ENCODE data around the gene SLC10A3. TPM values are rescaled to one million over a fixed set of nuclear protein-coding genes. Genes with fewer than 3 reads are reported as not detected.

SLC10A3 gene
- total and polyA plus RNA-seq, 2 of the 13 experiments (the other 11 are each of a cell fraction or from before 2014, with no cell fraction given): 10.1 to 11.5 TPM

DNA sequence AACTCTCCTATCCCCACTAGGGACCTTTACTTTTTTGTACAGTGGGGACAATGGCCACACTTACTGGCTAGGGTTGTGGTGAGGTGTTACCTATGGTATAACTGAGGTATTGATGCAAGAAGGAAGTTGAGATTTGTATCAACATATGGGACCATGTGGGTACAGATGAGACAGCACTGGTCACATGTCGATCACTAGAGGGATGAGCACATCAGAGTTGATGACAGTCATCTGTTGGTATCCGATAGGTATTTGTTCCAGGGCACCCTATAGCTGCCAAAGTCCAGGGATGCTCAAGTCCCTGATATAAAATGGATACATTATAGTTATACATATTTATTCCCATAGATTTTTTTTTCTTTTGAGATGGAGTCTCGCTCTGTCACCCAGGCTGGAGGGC lies 12.6 kb upstream of the SLC10A3 start:
- no peak for DNase-seq (ENCODE audit: low spot score)
- no peaks in the 10 kb centered on the region for H4K20me1 ChIP-seq (ENCODE audit: insufficient read depth, low read length)
- TF ChIP-seq ZSCAN25 (CRISPR knock-in tag; IDR thresholded peaks at IDR 0.05): no peak
- no peak for TF ChIP-seq SAFB2 (CRISPR knock-in tag; IDR thresholded peaks at IDR 0.05; ENCODE audit: borderline replicate concordance, low read depth)
- no peak for TF ChIP-seq ZNF614 (CRISPR knock-in tag; IDR thresholded peaks at IDR 0.05; ENCODE audit: borderline replicate concordance)
- no peak for TF ChIP-seq ZNF552 (CRISPR knock-in tag; IDR thresholded peaks at IDR 0.05; ENCODE audit: borderline replicate concordance)
- TF ChIP-seq TBP (CRISPR knock-in tag; IDR thresholded peaks at IDR 0.05): no peak
- TF ChIP-seq GATAD1 (CRISPR knock-in tag; IDR thresholded peaks at IDR 0.05): no peak
- TF ChIP-seq ZNF253 (CRISPR knock-in tag; IDR thresholded peaks at IDR 0.05; ENCODE audit: borderline replicate concordance): no peak
- TF ChIP-seq MIXL1 (CRISPR knock-in tag; IDR thresholded peaks at IDR 0.05): no peak
- no peak for TF ChIP-seq ZNF781 (CRISPR knock-in tag; IDR thresholded peaks at IDR 0.05; ENCODE audit: borderline replicate concordance, not compliant biosample characterization)
- TF ChIP-seq NFIB (CRISPR knock-in tag; IDR thresholded peaks at IDR 0.05; ENCODE audit: borderline replicate concordance): no peak
- TF ChIP-seq, protein P1, sequence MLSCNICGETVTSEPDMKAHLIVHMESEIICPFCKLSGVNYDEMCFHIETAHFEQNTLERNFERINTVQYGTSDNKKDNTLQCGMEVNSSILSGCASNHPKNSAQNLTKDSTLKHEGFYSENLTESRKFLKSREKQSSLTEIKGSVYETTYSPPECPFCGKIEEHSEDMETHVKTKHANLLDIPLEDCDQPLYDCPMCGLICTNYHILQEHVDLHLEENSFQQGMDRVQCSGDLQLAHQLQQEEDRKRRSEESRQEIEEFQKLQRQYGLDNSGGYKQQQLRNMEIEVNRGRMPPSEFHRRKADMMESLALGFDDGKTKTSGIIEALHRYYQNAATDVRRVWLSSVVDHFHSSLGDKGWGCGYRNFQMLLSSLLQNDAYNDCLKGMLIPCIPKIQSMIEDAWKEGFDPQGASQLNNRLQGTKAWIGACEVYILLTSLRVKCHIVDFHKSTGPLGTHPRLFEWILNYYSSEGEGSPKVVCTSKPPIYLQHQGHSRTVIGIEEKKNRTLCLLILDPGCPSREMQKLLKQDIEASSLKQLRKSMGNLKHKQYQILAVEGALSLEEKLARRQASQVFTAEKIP (CRISPR knock-in tag; IDR thresholded peaks at IDR 0.05; ENCODE audit: borderline replicate concordance): no peak
- no peak for TF ChIP-seq HHEX (CRISPR knock-in tag; IDR thresholded peaks at IDR 0.05)
- H3K9me3 ChIP-seq (ENCODE audit: low read length): no peaks in the 10 kb centered on the region
- H2AFZ ChIP-seq (ENCODE audit: low read length): no peak overlapping the region
- H3K4me3 ChIP-seq (replicated peaks in 1 of 3; ENCODE audit: insufficient read depth in 1 of 3, low read depth in 2 of 3, low read length in 3 of 3): no peak overlapping the region
- ChIA-PET POLR2A (interaction anchor here (1.3 kb wide), 1 partner anchor 15 kb away, joined by 3 read pairs; no protein-coding TSS in a partner anchor), CTCF (ENCODE audit: low intra/inter-chr PET ratio, low total read pairs) (no interaction called here)
- peak overlapping the region; percentile 12; the same call in 1 of the 2 replicates for H3K4me2 ChIP-seq (ENCODE audit: low read depth, low read length)
- H3K27me3 ChIP-seq (ENCODE audit: control insufficient read depth in 1 of 2, insufficient read depth in 2 of 2, low read length in 2 of 2): no peaks in the 10 kb centered on the region
- no peak for FAIRE-seq
- 0 out of 2 replicates have a peak, but pooled peaks cover 6% of the 10 kb centered on the region for H3K4me1 ChIP-seq (ENCODE audit: insufficient read depth, low read length)
- intact Hi-C loops (cut with micrococcal nuclease; ENCODE audit: unreplicated experiment): no loop called here
- in situ Hi-C loops (cut with HindIII; ENCODE audit: extremely low pct_ligation_motif_present, low pct_unique_long_range_greater_than_20kb): no loop called here
- WGBS (ENCODE audit: low lambda C conversion rate): 43% methylated on average over 1 of the region's 3 CpGs
- no peaks in the 10 kb centered on the region for H3K79me2 ChIP-seq (ENCODE audit: insufficient read depth, low read length)
- H3K9ac ChIP-seq (ENCODE audit: insufficient read depth, low read depth, low read length): no peak overlapping the region
- no peaks in the 10 kb centered on the region for H3K36me3 ChIP-seq (replicated peaks in 1 of 2; ENCODE audit: control insufficient read depth in 1 of 2, insufficient read depth in 2 of 2, low read length in 2 of 2)
- no TSS peak for BruUV-seq (replicated peaks)
- ATAC-seq: peak; percentile 46; the same call in 2 of the 3 replicates
- H3K27ac ChIP-seq (ENCODE audit: extremely low read length, insufficient read depth, low read length): no peak overlapping the region

All from HepG2 (cell line).